ENCODE measurements around the gene KSR1.

The KSR1 gene

DNA sequence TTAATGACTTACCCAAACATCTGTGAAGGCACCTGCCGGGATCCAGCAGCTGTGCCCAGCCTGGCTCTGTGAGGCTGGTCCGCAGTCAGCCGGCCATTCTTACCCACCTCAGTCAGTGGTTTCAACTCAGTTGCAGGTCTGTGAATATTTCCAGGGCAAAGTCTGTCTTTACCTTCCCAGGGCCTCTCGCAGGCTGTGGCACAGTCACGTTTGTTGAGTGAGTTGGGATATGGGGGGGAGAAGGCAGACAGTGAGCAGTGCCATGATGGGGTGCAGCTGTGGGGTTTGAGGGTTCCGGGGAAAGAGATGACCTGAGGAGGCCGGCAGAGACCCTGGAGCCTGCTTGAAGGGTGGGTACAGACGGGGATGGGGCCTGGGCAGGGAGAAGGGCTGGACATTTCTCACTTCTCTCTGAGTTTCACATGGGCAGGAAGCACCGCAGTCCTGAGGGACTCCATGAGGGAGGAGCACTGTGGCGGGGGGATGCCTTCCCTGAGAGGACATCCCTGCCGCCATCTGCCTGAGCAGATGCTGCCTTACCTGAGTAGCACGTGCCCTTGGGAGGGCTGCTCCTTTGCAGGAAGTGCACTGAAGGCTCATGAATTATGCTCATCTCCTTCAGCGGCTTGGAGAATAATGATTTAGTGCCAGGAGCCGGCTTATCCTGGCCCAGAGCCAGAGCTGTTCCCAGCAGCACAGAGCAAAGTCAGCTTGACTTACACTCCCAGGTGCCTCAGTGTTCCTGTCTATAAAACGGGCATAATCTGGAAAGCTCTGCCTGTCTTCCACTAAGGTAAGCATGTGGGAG, 48.1 kb downstream of the KSR1 start:
- peaks cover 3 to 46% (median 34%) of the 10 kb centered on the region in 10 experiments; a peak in 16 of 20 replicates for H3K4me1 ChIP-seq
- H4K20me1 ChIP-seq, result peaks cover 0 to 29% (median 9%) of the 10 kb centered on the region in 11 experiments; a peak in 10 of 22 replicates
- no peak overlapping the region for H3K9ac ChIP-seq
- H3K27ac ChIP-seq, result no peak overlapping the region
- H3K9me3 ChIP-seq (replicated peaks in 1 of 11), result peaks cover 29 to 36% (median 32%) of the 10 kb centered on the region in 11 experiments
- no peak for TF ChIP-seq Cebpa-rat (IDR thresholded peaks at IDR 0.05)
- H3K4me3 ChIP-seq, result no peak overlapping the region
- H3K27me3 ChIP-seq, result no peaks in the 10 kb centered on the region
- H3K36me3 ChIP-seq, result peaks cover 0 to 30% (median 12%) of the 10 kb centered on the region in 11 experiments; a peak in 12 of 22 replicates
- H3K4me2 ChIP-seq, result peak overlapping the region in 9 of 11 experiments; percentile 17 to 78 (median 60); a peak in 19 of 22 replicates

DNA sequence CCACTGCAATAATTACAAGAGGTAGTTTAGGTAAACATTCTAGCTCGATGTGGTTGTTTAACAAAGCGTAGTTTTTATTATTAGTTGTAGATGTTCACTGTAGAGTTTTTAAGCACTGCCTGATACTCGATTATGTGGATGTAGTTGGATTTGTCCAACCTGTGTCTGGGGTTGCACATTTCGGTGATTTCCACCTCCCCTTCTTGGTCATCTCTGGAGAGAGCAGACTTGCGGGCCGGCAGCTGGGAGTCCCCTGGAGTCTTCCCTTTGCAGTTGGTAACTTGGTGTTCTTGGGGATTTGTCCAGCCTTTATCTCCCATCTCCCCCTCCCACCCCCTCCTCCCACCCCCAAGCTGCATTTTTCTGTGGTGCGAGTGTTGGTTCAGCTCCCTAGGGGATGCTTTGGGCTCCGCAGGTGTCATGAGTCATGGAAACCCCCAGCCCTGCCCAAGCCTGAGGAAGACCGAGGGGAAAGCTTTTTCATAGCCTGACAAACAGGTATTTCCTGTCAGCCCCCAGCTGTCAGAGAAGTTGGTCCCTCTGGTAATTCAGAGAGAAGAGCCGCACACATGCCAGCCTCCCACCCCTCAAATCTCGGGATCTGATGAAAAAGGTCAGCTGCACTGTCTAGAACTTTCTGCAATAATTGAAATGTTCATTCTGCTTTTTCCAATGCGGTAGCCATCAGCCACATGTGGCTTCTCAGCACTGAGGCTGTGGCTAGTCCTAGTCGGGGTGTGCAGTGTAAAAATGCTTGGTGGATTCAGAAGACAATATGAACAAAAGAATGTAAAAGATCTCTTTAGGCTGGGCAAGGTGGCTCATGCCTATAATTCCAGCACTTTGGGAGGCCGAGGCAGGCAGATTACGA, 50.3 kb downstream of the KSR1 start:
- Histone ChIP-seq H3K9ac (no peak overlapping the region), H3K27ac (peak overlapping the region in 2 of 11 experiments; percentile 24 to 30; a peak in 1 of 22 replicates), H3K4me1 (peaks cover 3 to 46% (median 34%) of the 10 kb centered on the region in 10 experiments; a peak in 16 of 20 replicates), H3K4me3 (no peak overlapping the region), H3K36me3 (peaks cover 0 to 13% (median 8%) of the 10 kb centered on the region in 11 experiments; a peak in 10 of 22 replicates), H3K27me3 (no peaks in the 10 kb centered on the region), H3K9me3 (replicated peaks in 1 of 11) (peaks cover 12 to 15% (median 13%) of the 10 kb centered on the region in 11 experiments), H4K20me1 (peaks cover 0 to 42% (median 11%) of the 10 kb centered on the region in 11 experiments; a peak in 10 of 22 replicates), H3K4me2 (peak overlapping the region in 10 of 11 experiments; percentile 6 to 78 (median 62); a peak in 16 of 22 replicates)
- no peak for TF ChIP-seq Cebpa-rat (IDR thresholded peaks at IDR 0.05)

DNA sequence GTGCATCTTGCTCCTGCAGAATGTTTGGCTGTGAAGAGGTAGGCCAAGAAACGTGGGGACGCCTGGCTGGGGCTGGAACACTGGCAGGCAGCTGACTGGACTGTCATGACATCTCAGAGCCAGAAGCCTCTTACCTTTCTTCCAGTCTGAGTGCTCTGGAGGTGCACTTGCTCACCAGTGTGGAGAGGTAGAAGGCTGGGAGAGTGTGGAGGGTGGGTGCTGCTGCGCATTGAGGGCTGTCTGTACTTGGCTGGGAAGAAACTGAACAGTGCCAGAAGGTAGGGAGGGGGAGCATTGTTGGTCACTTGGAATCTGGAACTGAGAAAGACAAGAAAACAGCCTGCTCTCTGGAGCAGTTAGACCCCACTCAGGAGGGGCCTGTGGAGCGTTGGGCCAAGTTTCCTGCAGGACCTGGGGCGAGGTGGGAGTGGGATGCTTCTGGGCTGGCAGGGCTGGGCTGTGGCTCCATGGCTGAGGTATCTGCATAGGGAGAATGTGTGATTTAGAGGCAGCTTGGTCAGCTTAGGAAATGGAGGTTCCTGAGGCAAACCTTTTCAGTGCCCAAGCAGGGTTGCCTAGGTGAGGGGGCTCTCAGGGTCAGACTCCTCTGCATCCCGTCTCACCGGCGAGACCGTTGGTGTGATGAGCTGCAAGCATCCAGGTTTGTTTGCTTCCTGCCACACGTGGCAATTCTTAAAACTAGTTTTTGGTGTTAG, 55.1 kb downstream of the KSR1 start:
- Histone ChIP-seq H4K20me1 (peaks cover 0 to 38% (median 13%) of the 10 kb centered on the region in 11 experiments; a peak in 7 of 22 replicates), H3K27ac (no peak overlapping the region), H3K36me3 (no peaks in the 10 kb centered on the region), H3K4me1 (peaks cover 3 to 17% (median 10%) of the 10 kb centered on the region in 10 experiments; a peak in 16 of 20 replicates), H3K4me3 (no peak overlapping the region), H3K27me3 (no peaks in the 10 kb centered on the region), H3K4me2 (no peak overlapping the region), H3K9me3 (replicated peaks in 1 of 11) (no peaks in the 10 kb centered on the region), H3K9ac (no peak overlapping the region)
- no peak for TF ChIP-seq Cebpa-rat (IDR thresholded peaks at IDR 0.05)

DNA sequence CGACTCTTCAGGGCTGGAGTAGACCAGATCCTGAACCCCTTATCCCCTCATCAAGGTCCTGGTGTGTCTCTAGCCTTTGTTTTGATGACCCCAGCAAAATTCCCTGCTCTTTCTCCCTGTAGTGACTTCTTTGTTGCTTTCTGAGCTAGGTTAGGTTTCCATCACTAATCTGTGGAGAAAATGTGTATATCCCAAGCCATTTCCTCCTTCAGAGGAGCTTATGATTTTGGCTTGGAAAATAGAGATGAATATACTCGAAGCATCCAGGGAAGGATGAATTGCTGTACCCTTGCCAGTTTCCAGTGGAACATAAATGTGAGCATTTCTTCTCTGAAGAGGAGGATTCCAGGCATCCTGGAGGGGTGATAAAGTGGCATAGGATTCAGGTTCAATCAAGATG, 55.8 kb downstream of the KSR1 start:
- peaks cover 0 to 10% (median 2%) of the 10 kb centered on the region in 10 experiments; a peak in 16 of 20 replicates for H3K4me1 ChIP-seq
- no peak overlapping the region for H3K9ac ChIP-seq
- H3K4me3 ChIP-seq, result no peak overlapping the region
- peaks cover 0 to 38% (median 13%) of the 10 kb centered on the region in 11 experiments; a peak in 7 of 22 replicates for H4K20me1 ChIP-seq
- no peaks in the 10 kb centered on the region for H3K9me3 ChIP-seq (replicated peaks in 1 of 11)
- H3K36me3 ChIP-seq, result no peaks in the 10 kb centered on the region
- no peak overlapping the region for H3K4me2 ChIP-seq
- H3K27me3 ChIP-seq, result no peaks in the 10 kb centered on the region
- H3K27ac ChIP-seq, result no peak overlapping the region
- TF ChIP-seq Cebpa-rat (IDR thresholded peaks at IDR 0.05), result no peak

DNA sequence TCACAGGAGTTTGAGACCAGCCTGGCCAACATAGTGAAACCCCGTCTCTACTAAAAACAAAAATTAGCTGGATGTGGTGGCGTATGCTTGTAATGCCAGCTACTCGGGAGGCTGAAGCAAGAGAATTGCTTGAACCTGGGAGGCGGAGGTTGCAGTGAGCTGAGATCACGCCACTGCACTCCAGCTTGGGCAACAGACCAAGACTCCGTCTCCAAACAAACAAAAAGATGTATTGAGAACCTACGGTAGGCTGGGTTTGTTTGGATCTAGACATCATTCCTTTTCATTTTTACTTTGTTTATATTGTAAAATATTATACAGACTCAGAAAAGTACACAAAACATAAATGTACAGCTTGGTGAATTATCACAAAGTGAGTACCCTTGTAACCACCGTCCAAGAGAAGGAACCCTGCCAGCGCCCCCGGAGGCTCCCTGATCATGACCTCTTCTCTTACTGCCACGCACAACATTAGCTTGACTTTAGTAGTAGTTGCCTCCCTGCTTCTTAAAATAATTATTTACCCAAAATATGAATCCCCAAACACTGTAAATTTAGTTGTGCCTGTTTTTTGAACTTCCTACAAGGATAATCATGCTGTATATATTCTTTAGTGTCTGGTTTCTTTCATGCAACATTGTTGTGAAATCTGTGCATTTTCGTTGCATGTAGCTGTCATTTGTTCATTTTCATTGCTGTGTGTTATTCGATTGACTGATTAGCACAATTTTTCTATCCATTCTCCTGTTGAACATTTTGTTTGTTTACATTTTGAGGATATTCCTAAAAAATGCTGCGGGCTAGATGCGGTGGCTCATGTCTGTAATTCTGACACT, 56.5 kb downstream of the KSR1 start:
- no peaks in the 10 kb centered on the region for H3K27me3 ChIP-seq
- no peaks in the 10 kb centered on the region for H3K36me3 ChIP-seq
- no peak overlapping the region for H3K27ac ChIP-seq
- H3K4me1 ChIP-seq, result peaks cover 0 to 3% (median 0%) of the 10 kb centered on the region in 10 experiments; a peak in 3 of 20 replicates
- no peak overlapping the region for H3K4me2 ChIP-seq
- no peak overlapping the region for H3K9ac ChIP-seq
- TF ChIP-seq Cebpa-rat (IDR thresholded peaks at IDR 0.05), result no peak
- H3K9me3 ChIP-seq (replicated peaks in 1 of 11), result no peaks in the 10 kb centered on the region
- H3K4me3 ChIP-seq, result no peak overlapping the region
- H4K20me1 ChIP-seq, result peaks cover 0 to 36% (median 13%) of the 10 kb centered on the region in 11 experiments; a peak in 7 of 22 replicates

DNA sequence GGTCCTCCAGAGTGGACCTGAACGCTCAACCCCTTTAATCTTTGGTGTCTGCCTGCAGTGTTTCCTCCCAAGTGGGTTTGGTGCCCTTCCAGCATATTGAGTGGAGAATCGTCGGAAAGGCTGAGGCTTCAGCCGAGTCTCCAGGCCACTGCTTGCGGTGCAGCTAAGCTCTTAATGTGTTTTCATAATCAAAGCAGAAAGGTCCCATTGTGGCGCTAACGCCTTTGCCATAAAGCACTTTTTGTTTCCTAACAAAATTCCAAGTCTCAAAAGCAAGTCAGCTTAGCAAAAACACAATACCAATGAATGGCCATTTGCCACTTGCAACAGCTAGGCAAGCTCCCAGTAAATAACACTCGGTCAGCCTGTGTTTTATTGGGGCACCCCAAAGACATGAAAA, 57.6 kb downstream of the KSR1 start:
- Histone ChIP-seq H3K4me1 (peaks cover 0 to 2% (median 0%) of the 10 kb centered on the region in 10 experiments; a peak in 3 of 20 replicates), H3K9ac (no peak overlapping the region), H3K36me3 (no peaks in the 10 kb centered on the region), H4K20me1 (peaks cover 0 to 37% (median 13%) of the 10 kb centered on the region in 11 experiments; a peak in 9 of 22 replicates), H3K9me3 (replicated peaks in 1 of 11) (no peaks in the 10 kb centered on the region), H3K27ac (no peak overlapping the region), H3K4me2 (no peak overlapping the region), H3K4me3 (no peak overlapping the region), H3K27me3 (no peaks in the 10 kb centered on the region)
- no peak for TF ChIP-seq Cebpa-rat (IDR thresholded peaks at IDR 0.05)

DNA sequence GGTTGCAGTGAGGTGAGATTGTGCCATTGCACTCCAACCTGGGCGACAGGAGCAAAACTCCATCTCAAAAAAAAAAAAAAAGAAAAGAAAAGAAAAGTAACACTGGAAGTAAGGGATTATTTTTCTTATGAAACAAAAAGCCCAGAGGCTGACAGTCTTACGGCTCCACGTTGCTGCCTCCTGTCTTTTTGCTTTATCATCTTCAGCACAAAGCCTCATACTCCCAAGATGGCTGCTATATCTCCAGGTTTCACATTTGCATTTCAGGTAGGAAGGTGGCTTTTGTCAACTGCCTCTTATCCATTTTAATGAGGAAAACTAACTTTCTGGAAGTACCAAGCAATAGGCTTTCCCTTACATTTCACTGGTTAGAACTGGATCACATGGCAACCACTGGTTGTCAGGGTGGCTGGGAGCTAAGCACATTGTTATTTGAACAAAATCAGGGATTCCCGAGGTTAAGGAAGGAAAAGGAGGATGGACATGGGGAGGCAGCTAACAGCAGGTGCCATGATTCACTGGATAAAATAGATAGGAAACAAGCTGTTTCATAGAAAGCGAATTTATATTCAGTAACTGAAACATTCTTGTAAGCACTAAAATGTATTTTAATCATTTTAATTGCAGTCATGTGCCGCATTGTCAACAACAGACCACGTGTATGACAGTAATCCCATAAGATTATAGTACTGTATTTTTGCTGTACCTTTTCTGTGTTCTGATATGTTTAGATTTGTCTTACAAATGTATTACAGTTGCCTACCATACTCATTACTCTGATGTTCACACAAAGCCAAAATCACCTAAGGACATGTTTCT, 58.6 kb downstream of the KSR1 start:
- no peak overlapping the region for H3K9ac ChIP-seq
- no peaks in the 10 kb centered on the region for H3K9me3 ChIP-seq (replicated peaks in 1 of 11)
- no peak for TF ChIP-seq Cebpa-rat (IDR thresholded peaks at IDR 0.05)
- H3K27ac ChIP-seq, result no peak overlapping the region
- H3K27me3 ChIP-seq, result no peaks in the 10 kb centered on the region
- no peak overlapping the region for H3K4me2 ChIP-seq
- no peaks in the 10 kb centered on the region for H3K36me3 ChIP-seq
- H3K4me1 ChIP-seq, result peaks cover 0 to 11% (median 6%) of the 10 kb centered on the region in 10 experiments; a peak in 6 of 20 replicates
- H4K20me1 ChIP-seq, result peaks cover 0 to 45% (median 13%) of the 10 kb centered on the region in 11 experiments; a peak in 9 of 22 replicates
- H3K4me3 ChIP-seq, result no peak overlapping the region
